SK-N-MC (cell line): ENCODE results near the gene DAO.

ENCODE experiments used
- DNase-seq: peaks from one replicate; pipeline ENCODE4 v3.0.0-alpha.2; 2011; ENCODE audit warnings: low read depth, low spot score
- H3K27ac ChIP-seq: fragments of 200-600 bp; sonication (generic); 2 replicates; pipeline ENCODE4 v1.5.1; 2016; ENCODE audit warnings: mixed run types
- H3K36me3 ChIP-seq: fragments of 200-600 bp; sonication (generic); 2 replicates; pipeline ENCODE4 v1.6.1; 2017; ENCODE audit warnings: antibody characterized with exemption, low read length, mixed read lengths; ENCODE audit not compliant: insufficient read depth
- H3K4me3 ChIP-seq: fragments of 200-600 bp; sonication (generic); 2 replicates; pipeline ENCODE4 v1.5.1; 2016
- H3K9ac ChIP-seq: fragments of 200-600 bp; sonication (generic); 2 replicates; pipeline ENCODE4 v1.8.0; 2017; ENCODE audit warnings: mixed run types, mixed read lengths; ENCODE audit not compliant: insufficient read length
- H3K9me3 ChIP-seq: fragments of 200-600 bp; sonication (generic); 2 replicates; pipeline ENCODE4 v1.6.1; 2017; ENCODE audit warnings: low read depth, mild to moderate bottlenecking, antibody characterized with exemption, low read length, moderate library complexity, mixed read lengths
- EZH2 ChIP-seq: fragments of 200-600 bp; sonication (generic); IDR thresholded peaks from one replicate; pipeline ENCODE4 v1.6.1; 2017; ENCODE audit warnings: antibody characterized with exemption
- FOXP2 ChIP-seq: optimal IDR thresholded peaks from 2 replicates; pipeline ENCODE3; 2011; ENCODE audit warnings: mild to moderate bottlenecking, moderate library complexity; ENCODE audit not compliant: insufficient read depth; ENCODE audit errors: extremely low read length, control extremely low read depth
- POLR2AphosphoS5 ChIP-seq: IDR thresholded peaks from 2 replicates; pipeline ENCODE4 v1.6.1; 2012; ENCODE audit warnings: mild to moderate bottlenecking, low read depth, low read length, borderline replicate concordance

The DAO gene

DNA sequence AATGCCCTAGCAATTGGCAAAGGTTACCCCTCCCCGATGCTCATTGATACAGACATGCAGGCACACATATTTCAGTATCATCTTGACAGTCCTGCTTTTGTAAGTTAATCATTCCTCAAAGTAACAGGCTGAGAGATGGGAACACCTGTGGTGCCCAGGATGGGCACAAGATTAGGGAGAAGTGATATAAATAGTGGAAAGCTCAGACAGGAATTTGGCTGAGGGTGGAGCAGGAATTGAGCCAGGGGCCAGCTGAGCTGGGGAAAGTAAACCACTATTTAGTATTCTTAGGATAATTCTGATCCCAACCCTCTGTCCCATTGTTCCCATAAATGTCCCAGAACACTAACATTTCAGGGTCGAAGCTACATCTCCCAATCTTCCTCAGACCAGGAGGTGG, 38.3 kb downstream of the DAO start:
- H3K9ac ChIP-seq = no peak overlapping the region
- TF ChIP-seq EZH2 (no peak), POLR2AphosphoS5 (no peak), FOXP2 (no peak)
- no peaks in the 10 kb centered on the region for H3K9me3 ChIP-seq
- H3K4me3 ChIP-seq = no peak overlapping the region
- no peak overlapping the region for H3K27ac ChIP-seq
- no peaks in the 10 kb centered on the region for H3K36me3 ChIP-seq
- no peak for DNase-seq

DNA sequence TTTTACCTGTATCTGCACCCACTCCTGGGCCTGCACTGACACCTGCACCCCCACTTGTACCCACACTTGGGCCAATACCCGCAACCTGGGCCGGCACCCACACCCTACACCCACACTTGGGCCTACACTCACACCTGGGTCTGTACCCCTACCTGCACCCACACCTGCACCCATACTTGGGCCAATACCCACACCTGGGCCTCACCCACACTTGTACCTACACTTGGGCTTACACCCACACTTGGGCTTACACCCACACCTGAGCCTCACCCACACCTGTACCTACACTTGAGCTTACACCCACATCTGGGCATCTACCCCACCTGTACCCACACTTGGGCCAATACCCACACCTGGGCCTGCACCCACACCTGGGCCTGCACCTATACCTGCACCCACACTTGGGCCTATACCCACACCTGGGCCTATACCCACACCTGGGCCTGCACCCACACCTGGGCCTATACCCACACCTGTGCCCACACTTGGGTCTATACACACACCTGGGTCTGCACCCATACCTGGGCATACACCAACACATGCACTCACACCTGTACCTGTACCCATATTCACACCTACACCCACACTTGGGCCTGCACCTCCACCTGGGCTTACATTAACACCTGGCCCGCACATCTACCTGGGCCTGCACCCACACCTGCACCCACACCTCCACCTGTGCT, 39.2 kb downstream of the DAO start:
- no peak for DNase-seq
- no peaks in the 10 kb centered on the region for H3K36me3 ChIP-seq
- no peak for TF ChIP-seq FOXP2
- TF ChIP-seq EZH2 = no peak
- no peak for TF ChIP-seq POLR2AphosphoS5

DNA sequence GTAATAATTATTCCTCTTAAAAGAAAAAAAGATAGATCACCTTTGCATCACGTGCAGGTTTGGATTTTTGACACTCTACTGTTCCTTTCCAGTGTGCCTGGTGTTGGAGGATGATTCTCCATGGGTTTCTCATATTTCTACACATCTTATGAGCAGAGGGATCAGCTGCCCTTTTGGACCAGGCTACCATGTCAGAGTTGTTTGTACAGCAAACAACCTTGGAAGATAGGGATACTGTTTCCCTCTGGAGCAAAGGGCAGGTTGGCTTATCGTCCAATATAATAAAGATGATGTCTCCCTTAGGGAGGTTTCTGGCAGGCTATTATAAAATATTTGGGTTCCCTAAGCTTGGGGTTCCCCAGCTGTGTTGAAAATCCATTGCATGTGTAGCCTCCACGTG, 42.1 kb downstream of the DAO start:
- H3K27ac ChIP-seq = no peak overlapping the region
- no peak for TF ChIP-seq POLR2AphosphoS5
- TF ChIP-seq FOXP2 = no peak
- TF ChIP-seq EZH2 = no peak
- H3K36me3 ChIP-seq = no peaks in the 10 kb centered on the region
- no peak overlapping the region for H3K9ac ChIP-seq
- H3K9me3 ChIP-seq = no peaks in the 10 kb centered on the region
- no peak for DNase-seq
- H3K4me3 ChIP-seq = no peak overlapping the region

More for the DNA sequence above, 39.2 kb downstream of the DAO start:
- no peak overlapping the region for H3K4me3 ChIP-seq
- H3K9ac ChIP-seq = no peak overlapping the region
- no peak overlapping the region for H3K27ac ChIP-seq
- H3K9me3 ChIP-seq = no peaks in the 10 kb centered on the region

DNA sequence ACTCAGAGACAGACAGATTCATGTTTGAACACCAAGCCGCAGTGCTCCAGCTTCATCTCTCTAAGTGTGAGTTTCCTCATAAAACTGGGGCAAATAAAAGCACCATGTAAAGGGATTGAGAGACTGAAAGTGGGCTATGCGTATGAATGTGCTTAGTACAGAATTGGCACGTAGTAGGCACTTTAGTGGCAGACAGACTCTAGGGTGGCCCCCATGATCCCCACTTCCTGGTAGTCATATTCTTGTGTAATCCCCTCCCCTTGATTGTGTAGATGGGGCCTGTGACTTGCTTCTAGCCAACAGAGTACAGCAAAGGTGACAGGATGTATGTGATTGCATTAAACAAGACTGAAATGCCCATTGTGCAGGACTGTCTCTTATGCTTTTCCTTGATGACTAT, 43.0 kb downstream of the DAO start:
- H3K36me3 ChIP-seq = no peaks in the 10 kb centered on the region
- TF ChIP-seq EZH2 (no peak), FOXP2 (no peak), POLR2AphosphoS5 (no peak)
- no peak overlapping the region for H3K27ac ChIP-seq
- H3K9me3 ChIP-seq = no peaks in the 10 kb centered on the region
- H3K4me3 ChIP-seq = no peak overlapping the region
- H3K9ac ChIP-seq = no peak overlapping the region
- DNase-seq = no peak

DNA sequence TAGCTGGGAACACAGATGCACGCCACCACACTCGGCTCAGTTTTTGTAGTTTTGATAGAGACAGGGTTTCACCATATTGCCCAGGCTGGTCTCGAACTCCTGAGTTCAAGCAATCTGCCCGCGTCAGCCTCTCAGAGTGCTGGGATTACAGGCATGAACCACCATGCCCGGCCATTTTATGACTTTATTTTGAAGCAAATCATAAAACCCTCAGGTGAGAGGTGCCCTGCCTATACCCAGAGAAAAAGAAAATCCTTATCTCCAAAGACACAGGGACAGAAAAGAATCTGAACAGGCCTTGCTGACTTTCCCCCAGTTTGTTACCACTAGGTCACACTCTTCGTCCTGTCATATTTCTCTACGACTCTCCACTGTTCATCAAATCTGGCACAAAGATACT, 48.8 kb downstream of the DAO start:
- DNase-seq = no peak
- TF ChIP-seq FOXP2 (no peak), POLR2AphosphoS5 (no peak), EZH2 (no peak)
- no peaks in the 10 kb centered on the region for H3K36me3 ChIP-seq
- no peak overlapping the region for H3K9ac ChIP-seq
- no peak overlapping the region for H3K27ac ChIP-seq
- no peaks in the 10 kb centered on the region for H3K9me3 ChIP-seq
- H3K4me3 ChIP-seq = no peak overlapping the region

DNA sequence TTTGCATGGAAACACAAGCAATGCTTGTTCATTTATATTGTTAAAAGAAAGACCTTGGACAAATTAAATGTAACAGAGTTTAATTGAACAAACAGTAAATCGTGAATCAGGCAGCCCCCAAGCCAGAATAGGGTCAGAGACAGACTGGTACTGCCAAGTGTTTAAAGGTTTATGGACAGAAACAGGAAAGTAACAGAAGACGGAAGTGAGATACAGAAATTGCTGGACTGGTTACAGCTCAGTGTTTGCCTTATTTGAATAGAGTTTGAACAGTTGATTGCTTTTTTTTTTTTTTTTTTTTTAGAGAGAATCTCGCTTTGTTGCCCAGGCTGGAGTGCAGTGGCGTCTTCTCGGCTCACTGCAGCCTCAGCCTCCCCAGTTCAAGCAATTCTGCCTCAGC, 50.3 kb downstream of the DAO start:
- Histone ChIP-seq H3K4me3 (no peak overlapping the region), H3K27ac (no peak overlapping the region)
- DNase-seq = no peak

DNA sequence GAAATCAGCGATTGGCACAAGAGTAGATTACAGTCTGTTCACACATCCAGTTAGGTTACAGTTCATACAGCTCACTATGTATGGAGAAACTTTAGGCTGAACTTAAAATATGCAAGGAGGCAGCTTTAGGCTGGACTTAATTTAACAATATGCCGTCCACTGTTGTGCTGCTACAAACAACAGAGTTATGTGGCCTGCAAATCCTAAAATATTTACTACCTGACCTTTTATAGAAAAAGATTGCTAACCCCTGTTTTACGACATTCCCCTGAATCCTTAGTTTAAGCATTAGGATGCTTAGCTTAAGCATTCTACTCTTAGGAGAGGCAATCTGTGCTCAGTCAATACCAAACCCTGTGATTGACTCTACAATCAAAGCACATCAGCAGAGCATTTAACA, 50.9 kb downstream of the DAO start:
- no peak overlapping the region for H3K27ac ChIP-seq
- H3K9ac ChIP-seq = no peak overlapping the region
- H3K36me3 ChIP-seq = no peaks in the 10 kb centered on the region
- H3K9me3 ChIP-seq = no peaks in the 10 kb centered on the region
- no peak for DNase-seq
- TF ChIP-seq POLR2AphosphoS5 (no peak), FOXP2 (no peak), EZH2 (no peak)
- H3K4me3 ChIP-seq = no peak overlapping the region

More for the DNA sequence above, 50.3 kb downstream of the DAO start:
- TF ChIP-seq FOXP2 (no peak), EZH2 (no peak), POLR2AphosphoS5 (no peak)
- Histone ChIP-seq H3K36me3 (no peaks in the 10 kb centered on the region), H3K9ac (no peak overlapping the region), H3K9me3 (no peaks in the 10 kb centered on the region)

DNA sequence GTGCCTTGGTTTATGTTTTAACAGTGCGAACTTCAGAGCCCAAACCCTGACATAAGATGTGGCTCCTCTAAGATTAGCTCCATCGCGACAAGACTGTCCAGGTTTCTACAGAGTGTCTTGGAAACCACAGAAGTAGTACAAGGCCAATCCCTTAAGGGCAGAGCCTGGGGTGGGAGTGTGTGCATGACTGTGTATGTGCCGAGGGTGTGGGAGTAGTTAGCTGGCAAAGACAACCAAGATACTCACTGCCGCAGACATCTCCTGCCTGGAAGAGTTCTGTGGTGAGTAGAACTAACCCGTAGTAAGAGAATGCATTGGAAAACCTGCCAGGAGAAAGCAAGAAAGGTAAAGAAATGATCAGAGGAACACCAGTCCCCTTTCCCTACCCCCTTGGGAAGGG, 54.1 kb downstream of the DAO start:
- Histone ChIP-seq H3K9me3 (no peaks in the 10 kb centered on the region), H3K36me3 (no peaks in the 10 kb centered on the region), H3K27ac (no peak overlapping the region), H3K9ac (no peak overlapping the region), H3K4me3 (no peak overlapping the region)
- no peak for TF ChIP-seq EZH2
- no peak for TF ChIP-seq POLR2AphosphoS5
- no peak for TF ChIP-seq FOXP2
- no peak for DNase-seq

DNA sequence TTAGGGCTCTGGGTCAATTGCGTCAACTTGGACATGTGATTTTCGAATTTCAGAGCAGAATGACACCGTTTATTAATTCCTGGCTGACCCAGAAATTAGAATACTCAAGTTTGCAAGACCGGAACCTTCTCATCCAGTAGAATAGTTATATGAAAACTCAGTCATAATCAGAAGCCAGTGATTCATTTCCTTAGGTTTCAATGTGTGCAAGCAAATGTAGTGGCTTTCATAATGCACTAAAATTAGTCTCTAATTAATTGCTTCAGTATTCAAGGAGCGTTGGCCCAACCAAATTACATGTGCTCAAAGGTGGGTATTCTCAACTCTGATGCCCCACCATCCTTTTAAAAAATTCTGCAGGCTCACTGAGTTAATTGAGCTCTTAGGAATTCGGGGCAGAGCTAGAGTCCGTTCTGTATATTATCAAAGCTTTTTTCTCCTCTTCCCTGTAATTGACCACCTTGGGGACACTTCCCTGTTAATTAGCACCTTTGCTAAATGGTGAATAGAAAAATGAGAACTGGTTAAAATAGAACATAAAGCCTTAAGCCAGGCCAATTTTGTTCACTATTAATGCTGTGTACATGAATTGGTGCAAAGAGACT, 55.4 kb downstream of the DAO start:
- DNase-seq = no peak
- H3K9ac ChIP-seq = no peak overlapping the region
- H3K4me3 ChIP-seq = no peak overlapping the region
- no peaks in the 10 kb centered on the region for H3K36me3 ChIP-seq
- TF ChIP-seq FOXP2 (no peak), POLR2AphosphoS5 (no peak), EZH2 (no peak)
- H3K27ac ChIP-seq = no peak overlapping the region
- no peaks in the 10 kb centered on the region for H3K9me3 ChIP-seq
